ENCODE measurements around the gene RAB11FIP3. TPM values are rescaled to one million over a fixed set of nuclear protein-coding genes. Genes with fewer than 3 reads are reported as not detected.

The RAB11FIP3 gene
- total RNA-seq, 1 donor from 2014 or later, result 60.2 TPM

DNA sequence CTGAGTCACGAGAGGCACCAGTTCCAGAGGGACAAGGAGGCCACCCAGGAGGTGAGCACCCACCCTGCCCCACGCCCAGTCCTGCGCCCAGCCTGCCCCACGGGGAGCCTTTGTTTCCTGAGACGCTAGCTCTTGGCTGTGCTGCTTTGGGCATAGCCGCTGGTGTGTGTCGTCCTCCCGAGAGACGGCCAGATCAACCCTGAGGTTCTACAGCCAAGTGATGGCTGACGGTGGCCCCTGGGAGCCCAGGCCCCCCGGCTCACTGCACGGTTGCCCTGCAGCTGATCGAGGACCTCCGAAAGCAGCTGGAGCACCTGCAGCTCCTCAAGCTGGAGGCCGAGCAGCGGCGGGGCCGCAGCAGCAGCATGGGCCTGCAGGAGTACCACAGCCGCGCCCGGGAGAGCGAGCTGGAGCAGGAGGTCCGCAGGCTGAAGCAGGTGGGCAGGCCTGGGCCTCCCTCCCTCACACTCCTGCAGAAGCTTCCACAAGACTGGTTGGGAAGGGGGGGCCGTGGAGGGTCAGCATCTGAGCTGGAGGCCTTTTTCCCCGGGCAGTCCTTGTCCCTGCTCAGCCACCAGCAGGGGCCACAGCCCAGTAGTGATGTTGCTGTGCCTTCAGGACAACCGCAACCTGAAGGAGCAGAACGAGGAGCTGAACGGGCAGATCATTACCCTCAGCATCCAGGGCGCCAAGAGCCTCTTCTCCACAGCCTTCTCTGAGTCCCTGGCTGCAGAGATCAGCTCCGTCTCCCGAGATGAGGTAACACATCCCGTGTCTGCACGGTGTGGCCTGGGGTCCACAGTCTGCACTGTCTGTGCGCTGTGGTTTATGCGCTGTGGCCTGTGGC, 94.6 kb downstream of the RAB11FIP3 start:
- Mint-ChIP-seq H3K27ac (ENCODE audit: unreplicated experiment) (no peak overlapping the region), H3K36me3 (ENCODE audit: unreplicated experiment) (peaks cover 14% of the 10 kb centered on the region), H3K27me3 (ENCODE audit: unreplicated experiment) (no peaks in the 10 kb centered on the region), H3K4me1 (ENCODE audit: unreplicated experiment) (peaks cover 7% of the 10 kb centered on the region), H3K9me3 (ENCODE audit: unreplicated experiment) (no peaks in the 10 kb centered on the region), H3K4me3 (ENCODE audit: unreplicated experiment) (no peak overlapping the region)
- no peak for DNase-seq (ENCODE audit: extremely low spot score, unreplicated experiment)
- TF ChIP-seq, protein P1, sequence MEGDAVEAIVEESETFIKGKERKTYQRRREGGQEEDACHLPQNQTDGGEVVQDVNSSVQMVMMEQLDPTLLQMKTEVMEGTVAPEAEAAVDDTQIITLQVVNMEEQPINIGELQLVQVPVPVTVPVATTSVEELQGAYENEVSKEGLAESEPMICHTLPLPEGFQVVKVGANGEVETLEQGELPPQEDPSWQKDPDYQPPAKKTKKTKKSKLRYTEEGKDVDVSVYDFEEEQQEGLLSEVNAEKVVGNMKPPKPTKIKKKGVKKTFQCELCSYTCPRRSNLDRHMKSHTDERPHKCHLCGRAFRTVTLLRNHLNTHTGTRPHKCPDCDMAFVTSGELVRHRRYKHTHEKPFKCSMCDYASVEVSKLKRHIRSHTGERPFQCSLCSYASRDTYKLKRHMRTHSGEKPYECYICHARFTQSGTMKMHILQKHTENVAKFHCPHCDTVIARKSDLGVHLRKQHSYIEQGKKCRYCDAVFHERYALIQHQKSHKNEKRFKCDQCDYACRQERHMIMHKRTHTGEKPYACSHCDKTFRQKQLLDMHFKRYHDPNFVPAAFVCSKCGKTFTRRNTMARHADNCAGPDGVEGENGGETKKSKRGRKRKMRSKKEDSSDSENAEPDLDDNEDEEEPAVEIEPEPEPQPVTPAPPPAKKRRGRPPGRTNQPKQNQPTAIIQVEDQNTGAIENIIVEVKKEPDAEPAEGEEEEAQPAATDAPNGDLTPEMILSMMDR (IDR thresholded peaks at IDR 0.05), result no peak

DNA sequence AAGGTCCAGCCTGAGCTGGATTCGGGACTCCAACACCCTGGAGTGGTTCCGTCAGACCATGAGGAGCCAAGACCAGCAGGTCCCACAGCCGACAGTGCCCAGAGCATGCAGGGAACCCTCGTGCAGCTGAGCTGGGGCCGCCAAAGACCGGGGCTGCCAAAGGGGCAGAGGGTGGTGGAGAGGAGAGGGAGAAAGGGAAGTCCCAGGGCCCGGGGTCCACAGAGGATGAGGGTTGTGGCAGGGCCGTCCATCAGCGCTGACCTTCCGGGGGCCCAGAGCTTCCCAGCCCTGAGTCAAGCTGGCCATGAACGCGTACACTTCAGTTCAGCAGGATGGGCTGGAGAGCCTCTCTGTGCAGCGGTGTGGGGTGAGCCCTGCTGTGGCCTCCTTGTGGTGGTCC, 95.4 kb downstream of the RAB11FIP3 start:
- Mint-ChIP-seq H3K9me3 (ENCODE audit: unreplicated experiment) (no peaks in the 10 kb centered on the region), H3K4me3 (ENCODE audit: unreplicated experiment) (no peak overlapping the region), H3K36me3 (ENCODE audit: unreplicated experiment) (peaks cover 15% of the 10 kb centered on the region), H3K27ac (ENCODE audit: unreplicated experiment) (no peak overlapping the region), H3K27me3 (ENCODE audit: unreplicated experiment) (no peaks in the 10 kb centered on the region), H3K4me1 (ENCODE audit: unreplicated experiment) (peaks cover 14% of the 10 kb centered on the region)
- no peak for DNase-seq (ENCODE audit: extremely low spot score, unreplicated experiment)
- TF ChIP-seq, protein P1 (IDR thresholded peaks at IDR 0.05), result no peak

DNA sequence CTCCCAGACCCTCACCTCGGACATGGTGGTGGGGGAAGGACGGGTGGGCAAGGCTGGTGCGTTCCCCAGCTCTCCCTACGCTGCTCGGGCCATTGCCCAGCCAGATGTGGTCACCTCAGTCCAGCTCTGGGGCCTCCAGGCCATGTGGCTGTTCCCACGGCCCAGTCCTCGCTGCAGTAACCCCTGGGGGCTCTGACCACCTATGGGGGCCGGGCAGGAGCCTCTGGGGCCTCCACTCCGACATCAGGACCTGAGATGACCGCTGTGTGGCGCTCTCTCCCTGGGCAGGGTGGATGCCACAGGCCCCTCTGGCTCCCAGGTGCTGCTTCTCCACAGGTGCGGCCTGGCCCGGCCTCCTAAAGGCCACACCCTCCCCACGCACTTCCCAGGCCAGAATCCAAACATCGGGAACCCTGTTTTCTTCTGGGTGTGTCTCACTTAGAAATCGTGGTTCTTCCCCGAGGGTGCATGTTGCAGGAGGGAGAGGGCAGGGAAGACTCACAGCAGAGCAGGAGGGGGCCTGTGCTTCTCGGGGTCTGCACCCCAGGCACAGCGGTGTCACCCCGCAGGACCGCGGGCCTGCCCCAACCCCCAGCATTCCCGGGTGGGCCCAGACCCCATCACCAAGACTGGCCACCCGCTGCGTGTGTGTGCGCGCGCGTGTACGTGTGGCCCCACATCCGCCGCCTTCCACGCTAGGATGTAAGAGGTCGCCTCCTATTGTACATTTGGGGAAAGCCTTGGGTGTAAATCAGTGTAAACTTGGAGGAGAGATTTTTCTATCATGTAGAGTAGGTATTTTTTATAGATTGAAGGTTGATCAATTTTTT, 96.1 kb downstream of the RAB11FIP3 start:
- Mint-ChIP-seq H3K4me3 (ENCODE audit: unreplicated experiment) (no peak overlapping the region), H3K4me1 (ENCODE audit: unreplicated experiment) (peaks cover 22% of the 10 kb centered on the region), H3K27ac (ENCODE audit: unreplicated experiment) (no peak overlapping the region), H3K36me3 (ENCODE audit: unreplicated experiment) (peaks cover 11% of the 10 kb centered on the region), H3K9me3 (ENCODE audit: unreplicated experiment) (no peaks in the 10 kb centered on the region), H3K27me3 (ENCODE audit: unreplicated experiment) (no peaks in the 10 kb centered on the region)
- no peak for DNase-seq (ENCODE audit: extremely low spot score, unreplicated experiment)
- TF ChIP-seq, protein P1 (IDR thresholded peaks at IDR 0.05), result no peak

DNA sequence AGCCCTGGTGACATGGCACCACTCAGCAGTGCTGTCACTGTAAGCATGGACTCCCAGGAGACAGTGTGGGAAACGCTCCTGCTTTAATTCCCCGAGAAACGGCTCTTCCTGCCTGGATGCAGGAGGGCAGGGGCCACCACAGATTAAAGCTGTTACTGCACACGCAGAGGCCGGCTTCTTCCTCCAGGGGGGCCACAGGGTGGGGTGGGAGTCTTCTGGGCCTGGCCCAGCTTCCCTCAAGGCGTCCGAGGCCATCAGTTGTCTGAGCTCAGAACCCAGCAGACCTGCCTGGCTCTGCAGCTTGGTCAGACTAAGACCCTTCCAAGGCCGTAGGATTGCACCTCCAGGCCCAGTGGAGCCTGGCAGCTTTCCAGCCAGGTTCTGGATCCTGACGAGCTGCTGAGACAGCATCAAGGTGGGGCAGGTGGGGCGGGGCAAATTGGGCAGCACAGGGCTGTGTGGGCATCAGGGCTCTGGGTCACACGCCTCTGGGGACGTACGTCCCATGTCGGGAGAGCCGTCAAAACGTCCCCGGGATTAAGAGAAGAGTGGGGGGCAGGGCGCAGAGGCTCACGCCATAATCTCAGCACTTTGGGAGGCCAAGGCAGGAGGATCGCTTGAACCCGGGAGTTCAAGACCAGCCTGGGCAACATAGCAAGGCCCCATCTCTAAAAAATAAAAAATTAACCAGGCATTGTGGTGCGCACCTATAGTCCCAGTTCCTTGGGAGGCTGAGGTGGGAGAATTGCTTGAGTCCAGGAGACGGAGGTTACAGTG, 97.1 kb downstream of the RAB11FIP3 start:
- Mint-ChIP-seq H3K27ac (ENCODE audit: unreplicated experiment) (no peak overlapping the region), H3K9me3 (ENCODE audit: unreplicated experiment) (no peaks in the 10 kb centered on the region), H3K27me3 (ENCODE audit: unreplicated experiment) (no peaks in the 10 kb centered on the region), H3K36me3 (ENCODE audit: unreplicated experiment) (peaks cover 11% of the 10 kb centered on the region), H3K4me1 (ENCODE audit: unreplicated experiment) (peaks cover 23% of the 10 kb centered on the region), H3K4me3 (ENCODE audit: unreplicated experiment) (no peak overlapping the region)
- TF ChIP-seq, protein P1 (IDR thresholded peaks at IDR 0.05), result no peak
- no peak for DNase-seq (ENCODE audit: extremely low spot score, unreplicated experiment)
